SU-DHL-6 (cell line): ENCODE data around the gene RARG.

ENCODE experiments used
- H2AFZ ChIP-seq: fragments of 200-600 bp; sonication (generic); 2 replicates; pipeline ENCODE4 v1.6.1; 2014; ENCODE audit warnings: low read depth, mild to moderate bottlenecking, moderate library complexity, mixed read lengths, antibody characterized with exemption, low read length; ENCODE audit not compliant: severe bottlenecking
- H3F3A ChIP-seq: fragments of 200-600 bp; shearing (Covaris generic); 2 replicates; pipeline ENCODE4 v1.6.0; 2016; ENCODE audit warnings: antibody characterized with exemption, mild to moderate bottlenecking; ENCODE audit not compliant: insufficient read depth
- H3K27ac ChIP-seq: fragments of 200-600 bp; sonication (generic); 2 replicates; pipeline ENCODE4 v1.5.1; 2016; ENCODE audit warnings: low read depth, mild to moderate bottlenecking, low read length, moderate library complexity, mixed read lengths
- H3K27me3 ChIP-seq: fragments of 200-600 bp; sonication (generic), shearing (Covaris generic); 2 replicates; pipeline ENCODE4 v1.6.0; 2014; ENCODE audit warnings: mild to moderate bottlenecking, low read length
- H3K36me3 ChIP-seq: fragments of 200-600 bp; sonication (generic); 2 replicates; pipeline ENCODE4 v1.6.1; 2014; ENCODE audit warnings: mild to moderate bottlenecking, low read length, mixed read lengths
- H3K4me2 ChIP-seq: fragments of 300-600, 200-600 bp; shearing (Covaris generic), sonication (generic); 2 replicates; pipeline ENCODE4 v1.6.0; 2014; ENCODE audit warnings: low read length, low read depth, mild to moderate bottlenecking; ENCODE audit not compliant: poor library complexity, severe bottlenecking
- H3K4me3 ChIP-seq: fragments of 200-600 bp; sonication (generic); 2 replicates; pipeline ENCODE4 v1.5.1; 2014; ENCODE audit warnings: antibody characterized with exemption, low read length, mild to moderate bottlenecking, mixed read lengths; ENCODE audit not compliant: insufficient read depth, poor library complexity, severe bottlenecking
- H3K79me2 ChIP-seq: fragments of 200-600 bp; sonication (generic); 2 replicates; pipeline ENCODE4 v1.6.1; 2014; ENCODE audit warnings: mild to moderate bottlenecking, low read length, moderate library complexity; ENCODE audit not compliant: insufficient read depth
- H3K9ac ChIP-seq: fragments of 200-600 bp; sonication (generic); 2 replicates; pipeline ENCODE4 v1.7.0; 2014; ENCODE audit warnings: mild to moderate bottlenecking, low read length
- H3K9me2 ChIP-seq: fragments of 200-600 bp; sonication (generic); replicated peaks from 2 replicates; pipeline ENCODE4 v1.6.1; 2014; ENCODE audit warnings: low read length; ENCODE audit not compliant: insufficient read depth
- H3K9me3 ChIP-seq: fragments of 200-600 bp; sonication (generic); 2 replicates; pipeline ENCODE4 v1.6.1; 2014; ENCODE audit warnings: low read length, mixed read lengths; ENCODE audit not compliant: insufficient read depth
- H4K20me1 ChIP-seq: fragments of 200-600 bp; sonication (generic); 2 replicates; pipeline ENCODE4 v1.6.1; 2014; ENCODE audit warnings: low read depth, mild to moderate bottlenecking, antibody characterized with exemption, low read length, moderate library complexity, mixed read lengths
- EZH2phosphoT487 ChIP-seq: fragments of 200-600 bp; sonication (generic), shearing (Covaris generic); conservative IDR thresholded peaks from 2 replicates; pipeline ENCODE4 v1.6.1; 2018; ENCODE audit warnings: mild to moderate bottlenecking, antibody characterized with exemption, low read length, moderate library complexity, mixed read lengths
- TF ChIP-seq, protein P1 (sequence below): fragments of 200-600 bp; sonication (generic); IDR thresholded peaks from one replicate; pipeline ENCODE4 v1.5.1; 2017; ENCODE audit warnings: antibody characterized with exemption, mild to moderate bottlenecking, low read length, moderate library complexity; ENCODE audit not compliant: insufficient read depth, poor library complexity, severe bottlenecking

The RARG gene

DNA sequence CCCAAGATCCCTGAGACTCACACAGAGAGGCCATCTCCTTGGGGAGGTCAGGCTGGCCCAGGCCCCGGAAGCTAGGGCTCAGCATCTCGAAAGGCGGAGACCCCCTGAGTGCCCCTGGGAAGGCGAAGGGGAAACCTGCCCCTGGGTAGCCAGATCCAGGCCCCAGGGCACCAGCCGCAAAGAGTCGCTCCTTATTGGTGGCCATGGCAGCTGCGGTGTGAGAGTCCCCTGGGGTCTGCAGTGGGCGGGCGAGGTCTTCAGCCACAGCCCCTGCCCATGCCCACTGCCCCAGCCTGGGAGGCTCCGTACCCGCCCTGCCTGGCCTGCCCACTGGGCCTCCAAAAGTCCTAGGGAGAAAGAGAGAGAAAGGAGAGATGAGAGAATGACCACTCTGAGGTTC, 4.7 kb downstream of the RARG start:
- no peaks in the 10 kb centered on the region; the same call in 1 of the 2 replicates for H3K27me3 ChIP-seq
- H2AFZ ChIP-seq, result no peak overlapping the region
- no peaks in the 10 kb centered on the region for H3K79me2 ChIP-seq
- H3K4me2 ChIP-seq, result no peak overlapping the region
- no peak overlapping the region for H3K9ac ChIP-seq
- no peaks in the 10 kb centered on the region for H4K20me1 ChIP-seq
- H3K9me2 ChIP-seq, result no peaks in the 10 kb centered on the region
- no peak overlapping the region for H3K27ac ChIP-seq
- H3K36me3 ChIP-seq, result no peaks in the 10 kb centered on the region
- H3F3A ChIP-seq, result no peaks in the 10 kb centered on the region
- TF ChIP-seq, protein P1, sequence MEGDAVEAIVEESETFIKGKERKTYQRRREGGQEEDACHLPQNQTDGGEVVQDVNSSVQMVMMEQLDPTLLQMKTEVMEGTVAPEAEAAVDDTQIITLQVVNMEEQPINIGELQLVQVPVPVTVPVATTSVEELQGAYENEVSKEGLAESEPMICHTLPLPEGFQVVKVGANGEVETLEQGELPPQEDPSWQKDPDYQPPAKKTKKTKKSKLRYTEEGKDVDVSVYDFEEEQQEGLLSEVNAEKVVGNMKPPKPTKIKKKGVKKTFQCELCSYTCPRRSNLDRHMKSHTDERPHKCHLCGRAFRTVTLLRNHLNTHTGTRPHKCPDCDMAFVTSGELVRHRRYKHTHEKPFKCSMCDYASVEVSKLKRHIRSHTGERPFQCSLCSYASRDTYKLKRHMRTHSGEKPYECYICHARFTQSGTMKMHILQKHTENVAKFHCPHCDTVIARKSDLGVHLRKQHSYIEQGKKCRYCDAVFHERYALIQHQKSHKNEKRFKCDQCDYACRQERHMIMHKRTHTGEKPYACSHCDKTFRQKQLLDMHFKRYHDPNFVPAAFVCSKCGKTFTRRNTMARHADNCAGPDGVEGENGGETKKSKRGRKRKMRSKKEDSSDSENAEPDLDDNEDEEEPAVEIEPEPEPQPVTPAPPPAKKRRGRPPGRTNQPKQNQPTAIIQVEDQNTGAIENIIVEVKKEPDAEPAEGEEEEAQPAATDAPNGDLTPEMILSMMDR, result no peak
- no peaks in the 10 kb centered on the region for H3K9me3 ChIP-seq
- H3K4me3 ChIP-seq, result no peak overlapping the region

DNA sequence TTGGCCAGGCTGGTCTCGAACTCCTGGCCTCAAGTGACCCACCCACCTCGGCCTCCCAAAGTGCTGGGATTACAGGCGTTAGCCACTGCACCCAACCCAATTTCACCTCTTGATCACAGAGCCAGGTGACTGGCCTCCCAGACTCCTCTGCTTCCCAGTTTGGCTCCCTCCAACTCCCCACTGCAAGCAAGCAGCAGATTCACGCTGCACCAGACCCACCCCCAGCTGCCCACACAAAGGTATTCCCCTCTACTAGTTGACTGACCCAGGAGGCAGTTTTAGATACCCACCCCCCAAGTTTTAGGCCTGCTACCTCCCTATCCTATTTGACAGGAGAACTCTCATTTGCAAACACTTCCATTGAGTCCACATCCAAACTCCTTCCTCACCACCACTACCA, 5.2 kb downstream of the RARG start:
- no peak for TF ChIP-seq EZH2phosphoT487
- TF ChIP-seq, protein P1, result no peak
- no peaks in the 10 kb centered on the region for H3K79me2 ChIP-seq
- no peaks in the 10 kb centered on the region for H3K36me3 ChIP-seq
- no peak overlapping the region for H3K4me2 ChIP-seq
- no peaks in the 10 kb centered on the region for H3K9me2 ChIP-seq
- no peak overlapping the region for H3K4me3 ChIP-seq
- no peak overlapping the region for H3K9ac ChIP-seq
- no peaks in the 10 kb centered on the region for H4K20me1 ChIP-seq
- H3K27ac ChIP-seq, result no peak overlapping the region
- H3K27me3 ChIP-seq, result no peaks in the 10 kb centered on the region; the same call in 1 of the 2 replicates
- H3F3A ChIP-seq, result 0 out of 2 replicates have a peak, but pooled peaks cover 3% of the 10 kb centered on the region
- no peak overlapping the region for H2AFZ ChIP-seq
- H3K9me3 ChIP-seq, result no peaks in the 10 kb centered on the region

DNA sequence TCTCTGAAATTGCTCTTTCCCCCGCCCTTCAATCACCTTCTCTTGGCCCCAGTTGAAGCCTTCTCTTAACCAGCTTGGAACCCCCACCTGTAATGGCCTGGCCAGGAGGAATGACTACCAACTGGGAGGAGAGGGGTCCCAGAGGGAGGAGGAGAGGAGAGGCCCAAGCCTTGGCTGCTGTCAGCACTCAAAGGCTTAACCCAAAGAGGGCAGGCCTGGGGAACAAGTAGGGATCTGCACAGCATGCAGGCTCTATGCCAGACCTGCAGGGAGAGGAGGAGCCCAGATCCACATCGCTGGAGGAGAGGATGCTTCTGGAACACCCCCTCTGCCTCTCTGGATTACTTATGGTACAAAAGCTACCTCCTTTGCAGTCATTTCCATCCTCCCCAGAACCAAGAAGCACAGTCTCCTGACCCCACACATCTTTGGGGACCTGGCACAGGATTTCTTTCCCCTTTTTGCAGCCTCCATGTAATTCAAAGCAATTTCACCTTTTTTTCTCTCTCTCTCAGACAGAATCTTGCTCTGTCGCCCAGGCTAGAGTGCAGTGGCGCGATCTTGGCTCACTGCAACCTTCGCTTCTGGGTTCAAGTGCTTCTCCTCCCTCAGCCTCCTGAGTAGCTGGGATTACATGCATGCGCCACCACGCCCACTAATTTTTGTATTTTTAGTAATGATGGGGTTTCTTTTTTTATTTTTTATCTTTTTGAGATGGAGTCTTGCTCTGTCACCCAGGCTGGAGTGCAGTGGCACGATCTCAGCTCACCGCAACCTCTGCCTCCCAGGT, 6.2 kb downstream of the RARG start:
- H3K27ac ChIP-seq, result no peak overlapping the region
- H3K4me2 ChIP-seq, result no peak overlapping the region
- H3K27me3 ChIP-seq, result no peaks in the 10 kb centered on the region

More for the DNA sequence above, 6.2 kb downstream of the RARG start:
- Histone ChIP-seq H4K20me1 (no peaks in the 10 kb centered on the region), H3K9me3 (no peaks in the 10 kb centered on the region), H3K79me2 (no peaks in the 10 kb centered on the region), H3K9ac (no peak overlapping the region), H3K36me3 (no peaks in the 10 kb centered on the region), H3K9me2 (no peaks in the 10 kb centered on the region), H2AFZ (no peak overlapping the region), H3F3A (peaks cover 7% of the 10 kb centered on the region; the same call in 1 of the 2 replicates), H3K4me3 (no peak overlapping the region)
- no peak for TF ChIP-seq EZH2phosphoT487
- TF ChIP-seq, protein P1, result no peak
